ENCODE measurements around the gene RYR3.

The RYR3 gene

GRCh38 chr15:33526532-33526931 lies 215.8 kb downstream of the RYR3 start:
- no peak for DNase-seq (ENCODE audit: low read depth)
- no peak overlapping the region for H3K4me3 ChIP-seq (ENCODE audit: low read depth, low read length)
- TF ChIP-seq, protein P1, sequence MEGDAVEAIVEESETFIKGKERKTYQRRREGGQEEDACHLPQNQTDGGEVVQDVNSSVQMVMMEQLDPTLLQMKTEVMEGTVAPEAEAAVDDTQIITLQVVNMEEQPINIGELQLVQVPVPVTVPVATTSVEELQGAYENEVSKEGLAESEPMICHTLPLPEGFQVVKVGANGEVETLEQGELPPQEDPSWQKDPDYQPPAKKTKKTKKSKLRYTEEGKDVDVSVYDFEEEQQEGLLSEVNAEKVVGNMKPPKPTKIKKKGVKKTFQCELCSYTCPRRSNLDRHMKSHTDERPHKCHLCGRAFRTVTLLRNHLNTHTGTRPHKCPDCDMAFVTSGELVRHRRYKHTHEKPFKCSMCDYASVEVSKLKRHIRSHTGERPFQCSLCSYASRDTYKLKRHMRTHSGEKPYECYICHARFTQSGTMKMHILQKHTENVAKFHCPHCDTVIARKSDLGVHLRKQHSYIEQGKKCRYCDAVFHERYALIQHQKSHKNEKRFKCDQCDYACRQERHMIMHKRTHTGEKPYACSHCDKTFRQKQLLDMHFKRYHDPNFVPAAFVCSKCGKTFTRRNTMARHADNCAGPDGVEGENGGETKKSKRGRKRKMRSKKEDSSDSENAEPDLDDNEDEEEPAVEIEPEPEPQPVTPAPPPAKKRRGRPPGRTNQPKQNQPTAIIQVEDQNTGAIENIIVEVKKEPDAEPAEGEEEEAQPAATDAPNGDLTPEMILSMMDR (IDR thresholded peaks at IDR 0.05; ENCODE audit: low read depth, low read length, missing control alignments): no peak

- no peak overlapping the region for H3K4me3 ChIP-seq (ENCODE audit: low read depth, low read length)
- TF ChIP-seq, protein P1 (IDR thresholded peaks at IDR 0.05; ENCODE audit: low read depth, low read length, missing control alignments): no peak
- no peak for DNase-seq (ENCODE audit: low read depth)
These were observed 222.4 kb downstream of the RYR3 start for GRCh38 chr15:33533197-33533596.

DNA sequence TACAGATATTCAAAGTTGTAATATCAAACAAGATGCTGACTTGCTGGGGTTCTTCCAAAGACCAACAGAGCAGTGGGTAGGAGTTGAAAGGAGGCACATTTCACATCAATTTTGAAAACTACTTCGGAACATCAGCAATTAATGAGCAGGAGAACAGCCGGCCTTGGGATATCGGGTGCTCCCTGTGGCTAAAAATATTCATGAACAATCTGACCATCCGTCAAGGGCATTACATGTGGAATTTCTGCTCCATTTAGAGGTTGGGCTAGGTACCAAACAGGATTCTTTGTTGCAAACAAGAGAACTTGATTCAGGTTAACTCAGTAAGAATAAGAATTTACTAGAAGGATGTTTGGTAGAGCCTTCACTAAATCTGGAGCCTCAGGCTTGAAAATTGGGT lies 223.9 kb downstream of the RYR3 start:
- H3K4me3 ChIP-seq (ENCODE audit: low read depth, low read length): no peak overlapping the region
- DNase-seq (ENCODE audit: low read depth): no peak
- TF ChIP-seq, protein P1 (IDR thresholded peaks at IDR 0.05; ENCODE audit: low read depth, low read length, missing control alignments): no peak

- no peak overlapping the region for H3K4me3 ChIP-seq (ENCODE audit: low read depth, low read length)
- DNase-seq (ENCODE audit: low read depth): no peak
- TF ChIP-seq, protein P1 (IDR thresholded peaks at IDR 0.05; ENCODE audit: low read depth, low read length, missing control alignments): no peak
These were observed 224.4 kb downstream of the RYR3 start for GRCh38 chr15:33535135-33535534.

- no peak overlapping the region for H3K4me3 ChIP-seq (ENCODE audit: low read depth, low read length)
- DNase-seq (ENCODE audit: low read depth): no peak
- TF ChIP-seq, protein P1 (IDR thresholded peaks at IDR 0.05; ENCODE audit: low read depth, low read length, missing control alignments): no peak
These were observed 229.2 kb downstream of the RYR3 start for GRCh38 chr15:33539825-33540573.

- TF ChIP-seq, protein P1 (IDR thresholded peaks at IDR 0.05; ENCODE audit: low read depth, low read length, missing control alignments): no peak
- DNase-seq (ENCODE audit: low read depth): no peak
- H3K4me3 ChIP-seq (ENCODE audit: low read depth, low read length): no peak overlapping the region
These were observed 233.2 kb downstream of the RYR3 start for GRCh38 chr15:33543957-33544356.

DNA sequence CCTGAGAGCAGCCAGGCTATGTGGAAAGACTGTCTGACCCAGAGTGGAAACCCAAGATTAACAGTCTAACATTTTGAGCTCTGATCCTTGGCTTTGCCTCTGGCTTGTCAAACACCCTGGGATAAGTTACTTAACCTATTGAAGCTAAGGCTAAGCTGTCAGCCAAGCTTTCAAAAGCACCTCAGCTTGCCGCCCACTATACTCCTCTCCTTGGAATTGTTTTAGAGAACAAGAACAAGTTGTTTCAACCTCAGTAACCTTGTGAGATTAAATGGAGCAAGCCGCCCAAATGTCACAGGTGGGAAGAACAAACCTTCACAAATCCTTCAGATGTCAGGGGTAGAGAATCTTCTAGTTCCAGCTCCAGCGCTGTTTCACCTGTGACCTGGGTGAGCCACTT lies 235.1 kb downstream of the RYR3 start:
- TF ChIP-seq, protein P1 (IDR thresholded peaks at IDR 0.05; ENCODE audit: low read depth, low read length, missing control alignments): no peak
- DNase-seq (ENCODE audit: low read depth): no peak
- no peak overlapping the region for H3K4me3 ChIP-seq (ENCODE audit: low read depth, low read length)
